T-cell (primary cell): ENCODE data around the gene RGS14. TPM values are rescaled to one million over a fixed set of nuclear protein-coding genes. Genes with fewer than 3 reads are reported as not detected.
A peak's percentile ranks its signal among the peaks of the same experiment; 100 is the strongest.
"Not testable (repeated sequence)": the region's sequence is repeated elsewhere in the genome, so short reads cannot be mapped to it uniquely, and the experiment has no call there.

Experiments used
- ATAC-seq, 4 experiments: fragments of 200-7000 bp in 3 of 4; fragments of 150-1000 bp in 1 of 4; cut with Tn5 transposase; replicated peaks in 1 of 4; 1 replicate in 3 of 4; 2 replicates in 1 of 4; pipeline ENCODE4 v1.10.0; 2021; ENCODE audit warnings: moderate library complexity in 3 of 4, mild to moderate bottlenecking in 2 of 4, moderate number of reproducible peaks in 1 of 4
- CTCF ChIA-PET, 2 donors: fragments of 300-600 bp; sonication (Branson Sonifier 250); formaldehyde crosslinking; loops; one replicate each; lab custom pipeline; 2022; ENCODE audit warnings: antibody characterized with exemption in 2 of 2; lab: Charles Lee
- POLR2A ChIA-PET, 2 donors: fragments of 300-600 bp; sonication (Branson Sonifier 250); formaldehyde crosslinking; loops; one replicate each; lab custom pipeline; 2022; ENCODE audit warnings: antibody characterized with exemption in 2 of 2; lab: Charles Lee
- DNase-seq, 35 experiments: peaks; one replicate each; pipeline versions ENCODE4 v3.0.0 to v3.0.0-alpha.2; 2013 to 2023
- H3K27ac ChIP-seq: one replicate; pipeline ENCODE4 v1.5.1; 2013; ENCODE audit warnings: low read length
- H3K27me3 ChIP-seq, 2 experiments: replicated peaks in 1 of 2; 1 replicate in 1 of 2; 2 replicates in 1 of 2; pipeline versions ENCODE4 v1.6.1 to v1.7.0; 2013; ENCODE audit warnings: low read length in 1 of 2, mixed read lengths in 1 of 2; ENCODE audit not compliant: control insufficient read depth in 2 of 2, insufficient read depth in 2 of 2; ENCODE audit errors: extremely low read depth in 1 of 2
- H3K36me3 ChIP-seq, 2 donors: 1 replicate in 1 of 2; 2 replicates in 1 of 2; pipeline versions ENCODE4 v1.6.1 to v1.7.0; 2013; ENCODE audit warnings: low read length in 1 of 2; ENCODE audit not compliant: control insufficient read depth in 2 of 2, insufficient read depth in 1 of 2; ENCODE audit errors: extremely low read depth in 1 of 2
- H3K4me1 ChIP-seq, 2 experiments: 1 replicate in 1 of 2; 2 replicates in 1 of 2; pipeline versions ENCODE4 v1.6.1 to v1.7.0; 2013; ENCODE audit warnings: low read length in 2 of 2, mixed read lengths in 1 of 2; ENCODE audit not compliant: insufficient read depth in 2 of 2, control insufficient read depth in 1 of 2; ENCODE audit errors: extremely low read depth in 1 of 2
- H3K4me3 ChIP-seq, 2 donors: 1 replicate in 1 of 2; 2 replicates in 1 of 2; pipeline versions ENCODE4 v1.5.1 to v1.7.0; 2013; ENCODE audit warnings: mild to moderate bottlenecking in 2 of 2, low read length in 1 of 2, moderate library complexity in 1 of 2; ENCODE audit not compliant: control insufficient read depth in 1 of 2; ENCODE audit errors: extremely low read depth in 1 of 2
- H3K9me3 ChIP-seq: 2 replicates; pipeline ENCODE4 v1.7.0; 2013
- H3K27ac Mint-ChIP-seq, 2 donors: one replicate each; pipeline ENCODE4 v1.8.0; 2020 to 2021; ENCODE audit warnings: mild to moderate bottlenecking in 2 of 2, mixed read lengths in 2 of 2
- H3K27me3 Mint-ChIP-seq, 2 donors: one replicate each; pipeline ENCODE4 v1.8.0; 2021 to 2022; ENCODE audit warnings: mixed read lengths in 2 of 2
- H3K36me3 Mint-ChIP-seq: one replicate; pipeline ENCODE4 v1.8.0; 2021; ENCODE audit warnings: mixed read lengths
- H3K4me1 Mint-ChIP-seq, 3 donors: one replicate each; pipeline ENCODE4 v1.8.0; 2020 to 2022; ENCODE audit warnings: mixed read lengths in 3 of 3, mild to moderate bottlenecking in 1 of 3
- H3K4me3 Mint-ChIP-seq, 3 donors: one replicate each; pipeline ENCODE4 v1.8.0; 2020 to 2022; ENCODE audit warnings: mild to moderate bottlenecking in 3 of 3, mixed read lengths in 3 of 3, moderate library complexity in 3 of 3
- H3K9me3 Mint-ChIP-seq, 3 donors: one replicate each; pipeline ENCODE4 v1.8.0; 2020 to 2022; ENCODE audit warnings: mixed read lengths in 3 of 3
- WGBS: methylation state at CpG from one replicate; pipeline ENCODE4 v1.1.5; 2013; ENCODE audit warnings: missing lambda C conversion rate; ENCODE audit not compliant: insufficient coverage; 5-methylcytosine and 5-hydroxymethylcytosine counted together
- total RNA-seq, 35 experiments: library from RNA in 6 of 35; stranded (reverse) in 6 of 35; fragments of 120-200 nt in 1 of 35; gene quantifications; one replicate each; pipeline versions ENCODE4 v1.2.1 to v1.2.4 and lab custom pipeline; 2013 to 2026

The RGS14 gene
- total RNA-seq, 5 donors from 2014 or later (not counting 1 experiment from before 2014, with no cell fraction given), result 85.7 to 209 (median 195) TPM

DNA sequence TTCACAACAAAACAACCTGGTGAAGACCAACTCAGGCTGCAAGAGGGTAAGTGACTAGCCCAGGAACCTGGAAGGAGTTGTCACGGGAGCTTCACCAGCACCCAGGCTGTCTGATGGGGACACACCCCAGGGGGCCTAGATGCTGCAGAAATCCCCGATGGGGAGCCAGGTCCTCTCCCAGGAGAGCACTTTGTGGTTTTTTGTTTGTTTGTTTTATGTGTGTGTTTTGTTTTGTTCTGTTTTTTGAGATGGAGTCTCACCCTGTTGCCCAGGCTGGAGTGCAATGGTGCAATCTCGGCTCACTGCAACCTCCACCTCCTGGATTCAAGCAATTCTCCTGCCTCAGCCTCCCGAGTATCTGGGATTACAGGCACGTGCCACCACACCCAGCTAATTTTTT is 17.8 kb downstream of the RGS14 start:
- ChIA-PET CTCF (interaction anchor here in 1 of 2 donors (0.5 kb wide), 1 partner anchor 14 kb away, joined by 3 read pairs; no protein-coding TSS in a partner anchor), POLR2A (interaction anchor here in 1 of 2 donors (0.6 kb wide), 1 partner anchor 236 kb away, joined by 11 read pairs; no protein-coding TSS in a partner anchor)
- peak overlapping the region; percentile 61 for H3K27ac ChIP-seq
- ATAC-seq, H3K27me3 ChIP-seq, H3K9me3 Mint-ChIP-seq, H3K4me3 ChIP-seq, DNase-seq, H3K36me3 Mint-ChIP-seq, H3K4me3 Mint-ChIP-seq, H3K9me3 ChIP-seq, H3K27me3 Mint-ChIP-seq: not testable (repeated sequence)
- peaks cover 0 to 28% of the 10 kb centered on the region in 2 donors for H3K36me3 ChIP-seq
- peaks cover 59 to 65% (median 65%) of the 10 kb centered on the region in 3 donors for H3K4me1 Mint-ChIP-seq
- 83% methylated on average over 2 of the region's 5 CpGs for WGBS
- H3K27ac Mint-ChIP-seq, result peak overlapping the region; percentile 95 to 96
- H3K4me1 ChIP-seq, result peaks cover 28 to 82% of the 10 kb centered on the region in 2 experiments

- ATAC-seq (no peak), DNase-seq (no peak)
- no peak overlapping the region for H3K4me3 Mint-ChIP-seq
- ChIA-PET CTCF (no interaction called here), POLR2A (no interaction called here)
- no peaks in the 10 kb centered on the region for H3K9me3 ChIP-seq
- H3K4me1 Mint-ChIP-seq, result peaks cover 59 to 65% (median 65%) of the 10 kb centered on the region in 3 donors
- H3K4me3 ChIP-seq, result no peak overlapping the region
- peaks cover 7% of the 10 kb centered on the region for H3K36me3 Mint-ChIP-seq
- H3K36me3 ChIP-seq, result peaks cover 0 to 24% of the 10 kb centered on the region in 2 donors
- H3K27ac Mint-ChIP-seq, result peak overlapping the region; percentile 84 to 96
- WGBS, result 89% methylated on average over 3 of the region's 11 CpGs
- H3K27me3 Mint-ChIP-seq, result no peaks in the 10 kb centered on the region
- H3K4me1 ChIP-seq, result peaks cover 26 to 77% of the 10 kb centered on the region in 2 experiments
- no peaks in the 10 kb centered on the region for H3K27me3 ChIP-seq
- no peaks in the 10 kb centered on the region for H3K9me3 Mint-ChIP-seq
- H3K27ac ChIP-seq, result peak overlapping the region; percentile 34
Observed at GRCh38 chr5:177376107-177376506, 18.4 kb downstream of the RGS14 start.

DNA sequence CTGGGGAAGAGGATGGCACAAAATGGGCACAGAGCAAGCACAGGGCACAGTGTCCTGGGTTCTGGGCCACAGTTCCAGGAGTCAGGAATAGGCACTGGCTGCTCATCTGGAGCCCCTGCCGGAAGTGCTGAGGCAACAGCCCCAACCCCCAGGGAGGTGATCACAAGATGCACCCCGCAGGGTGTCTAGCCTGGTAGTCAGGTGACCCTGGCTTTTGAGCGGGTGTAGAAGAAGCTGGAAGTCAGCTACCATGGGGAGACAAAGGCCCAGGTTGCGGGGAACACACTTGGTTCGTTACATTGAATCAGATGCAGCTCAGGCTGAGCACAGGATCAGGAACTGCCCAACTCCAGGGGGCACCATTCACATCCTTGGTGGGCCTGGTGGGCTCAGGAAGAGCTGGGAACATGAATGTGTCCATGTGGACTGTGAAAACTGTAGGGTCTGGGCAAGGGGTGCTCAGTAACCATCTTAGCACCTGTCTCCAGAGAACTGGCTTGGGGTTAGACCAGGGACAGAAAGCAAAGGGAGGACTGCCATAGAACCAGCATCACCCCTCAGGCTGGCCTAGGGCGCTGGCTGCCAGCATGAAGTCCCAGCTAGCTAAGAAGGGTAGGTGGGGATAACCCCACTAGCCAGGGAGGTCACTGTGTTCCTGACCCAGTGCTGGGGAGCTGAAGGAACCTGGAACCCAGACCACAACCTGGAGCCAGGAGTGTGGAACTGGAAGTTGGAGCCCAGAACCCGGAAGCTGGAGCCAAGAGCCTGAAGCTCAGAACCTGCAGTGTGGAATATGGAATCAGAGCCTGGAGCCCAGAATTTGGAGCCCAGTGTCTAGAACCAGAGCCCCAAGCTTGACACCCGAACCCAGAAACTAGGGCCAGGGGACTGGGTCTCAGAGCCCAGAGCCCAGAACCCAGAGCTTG is 20.4 kb downstream of the RGS14 start:
- POLR2A ChIA-PET, result interaction anchor here in 1 of 2 donors (0.7 kb wide), 1 partner anchor 50 kb away, joined by 3 read pairs; no protein-coding TSS in a partner anchor
- H3K4me3 ChIP-seq, result no peak overlapping the region
- Mint-ChIP-seq H3K9me3 (no peaks in the 10 kb centered on the region), H3K4me3 (no peak overlapping the region), H3K36me3 (peaks cover 3% of the 10 kb centered on the region), H3K27me3 (no peaks in the 10 kb centered on the region), H3K27ac (peak overlapping the region; percentile 74 to 96), H3K4me1 (peaks cover 55 to 58% (median 57%) of the 10 kb centered on the region in 3 donors)
- CTCF ChIA-PET, result interaction anchor here (0.7 to 2.2 kb wide), 6 partner anchors 8 to 124 kb away, joined by 3 to 8 read pairs (median 5); no protein-coding TSS in a partner anchor
- H3K27me3 ChIP-seq, result no peaks in the 10 kb centered on the region
- H3K9me3 ChIP-seq, result no peaks in the 10 kb centered on the region
- peaks cover 10 to 67% of the 10 kb centered on the region in 2 experiments for H3K4me1 ChIP-seq
- H3K36me3 ChIP-seq, result peaks cover 0 to 11% of the 10 kb centered on the region in 2 donors
- WGBS, result 99% methylated on average over 7 of the region's 8 CpGs
- DNase-seq (no peak), ATAC-seq (no peak)
- H3K27ac ChIP-seq, result peak overlapping the region; percentile 31

DNA sequence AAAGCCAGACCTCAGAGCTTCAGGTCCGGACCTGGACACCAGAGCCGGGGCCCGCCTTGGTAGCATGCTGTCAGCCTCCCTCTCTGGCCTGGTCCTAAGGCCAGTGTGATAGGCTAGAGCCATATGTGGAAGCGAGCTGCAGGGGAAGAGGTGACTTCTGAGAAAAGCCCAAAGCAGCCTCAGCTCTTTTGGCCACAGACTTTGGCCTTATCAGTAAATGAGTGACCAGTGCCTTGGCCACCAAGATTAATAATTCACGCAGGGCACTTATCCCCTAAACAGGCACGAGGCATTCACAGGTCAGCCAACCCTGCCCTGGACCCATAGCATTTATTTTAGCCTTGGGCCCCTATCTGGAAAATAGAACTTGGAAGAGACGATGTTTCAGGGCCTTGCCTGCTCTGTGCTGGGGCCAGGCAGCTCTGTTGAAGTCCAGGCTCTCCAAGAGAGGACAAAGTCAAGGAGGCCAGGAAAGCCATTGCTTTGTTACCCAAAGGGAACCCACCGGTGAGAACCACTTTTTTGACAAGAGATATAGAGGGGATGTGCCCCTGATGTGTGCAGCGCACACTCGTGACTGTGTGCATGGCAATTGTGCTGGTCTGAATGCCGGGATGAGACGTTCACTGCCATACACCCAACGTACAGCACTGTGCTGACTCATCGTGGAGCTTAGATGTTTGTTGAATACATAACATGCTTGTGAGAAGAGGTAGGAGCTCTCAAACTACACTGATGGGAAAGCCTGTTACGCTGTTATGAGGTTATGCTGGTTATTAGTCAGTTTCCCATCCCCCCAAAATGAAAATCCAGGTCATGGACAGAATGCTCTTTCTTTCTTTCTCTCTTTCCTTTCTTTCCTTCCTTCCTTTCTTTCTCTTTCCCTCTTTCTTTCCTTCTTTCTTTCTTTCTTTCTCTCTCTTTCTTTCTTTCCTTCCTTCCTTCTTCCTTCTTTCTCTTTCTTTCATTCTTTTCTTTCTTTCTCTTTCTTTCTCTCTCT is 21.5 kb downstream of the RGS14 start:
- H3K27me3 ChIP-seq, result no peaks in the 10 kb centered on the region
- Mint-ChIP-seq H3K4me3 (peak overlapping the region in 1 of 3 donors; percentile 6), H3K4me1 (peaks cover 49 to 53% (median 51%) of the 10 kb centered on the region in 3 donors), H3K27ac (peak overlapping the region; percentile 67 to 77), H3K27me3 (no peaks in the 10 kb centered on the region), H3K9me3 (no peaks in the 10 kb centered on the region), H3K36me3 (no peaks in the 10 kb centered on the region)
- POLR2A ChIA-PET, result no interaction called here
- no peaks in the 10 kb centered on the region for H3K9me3 ChIP-seq
- CTCF ChIA-PET, result interaction anchor here (0.5 to 2.2 kb wide), 10 partner anchors 9 to 123 kb away, joined by 3 to 8 read pairs (median 4); no protein-coding TSS in a partner anchor
- no peak overlapping the region for H3K4me3 ChIP-seq
- peaks cover 0 to 3% of the 10 kb centered on the region in 2 donors for H3K36me3 ChIP-seq
- peaks cover 3 to 62% of the 10 kb centered on the region in 2 experiments for H3K4me1 ChIP-seq
- 96% methylated on average over 10 of the region's 15 CpGs for WGBS
- DNase-seq (peak in 1 of 35 experiments; percentile 28), ATAC-seq (peak; percentile 32 to 71 (median 58))
- H3K27ac ChIP-seq, result no peak overlapping the region

GRCh38 chr5:177380805-177381126 is 23.0 kb downstream of the RGS14 start:
- DNase-seq, result no peak
- Histone ChIP-seq H3K4me3 (no peak overlapping the region), H3K27ac (no peak overlapping the region), H3K4me1 (peaks cover 0 to 58% of the 10 kb centered on the region in 2 experiments), H3K9me3 (no peaks in the 10 kb centered on the region), H3K36me3 (no peaks in the 10 kb centered on the region), H3K27me3 (no peaks in the 10 kb centered on the region)
- no peak overlapping the region for H3K27ac Mint-ChIP-seq
- CTCF ChIA-PET, result interaction anchor here in 1 of 2 donors (0.6 kb wide), 1 partner anchor 34 kb away, joined by 3 read pairs; no protein-coding TSS in a partner anchor
- ATAC-seq, result no peak
- POLR2A ChIA-PET, result no interaction called here
- H3K9me3 Mint-ChIP-seq, result no peaks in the 10 kb centered on the region
- no peak overlapping the region for H3K4me3 Mint-ChIP-seq
- no peaks in the 10 kb centered on the region for H3K36me3 Mint-ChIP-seq
- H3K4me1 Mint-ChIP-seq, result peaks cover 40 to 47% (median 44%) of the 10 kb centered on the region in 3 donors
- WGBS, result 100% methylated on average over 4 of the region's 6 CpGs
- no peaks in the 10 kb centered on the region for H3K27me3 Mint-ChIP-seq
